ENCODE data around the gene PRR12.

PRR12 gene

GRCh38 chr19:49566302-49566701 is 24.7 kb upstream of the PRR12 start:
- no peak for DNase-seq (ENCODE audit: low spot score)

- peak; percentile 62 for DNase-seq (ENCODE audit: low spot score)
Observed at GRCh38 chr19:49567861-49568441, 23.0 kb upstream of the PRR12 start.

- DNase-seq (ENCODE audit: low spot score), result peak; percentile 88
Observed at GRCh38 chr19:49570138-49570856, 20.7 kb upstream of the PRR12 start.

DNA sequence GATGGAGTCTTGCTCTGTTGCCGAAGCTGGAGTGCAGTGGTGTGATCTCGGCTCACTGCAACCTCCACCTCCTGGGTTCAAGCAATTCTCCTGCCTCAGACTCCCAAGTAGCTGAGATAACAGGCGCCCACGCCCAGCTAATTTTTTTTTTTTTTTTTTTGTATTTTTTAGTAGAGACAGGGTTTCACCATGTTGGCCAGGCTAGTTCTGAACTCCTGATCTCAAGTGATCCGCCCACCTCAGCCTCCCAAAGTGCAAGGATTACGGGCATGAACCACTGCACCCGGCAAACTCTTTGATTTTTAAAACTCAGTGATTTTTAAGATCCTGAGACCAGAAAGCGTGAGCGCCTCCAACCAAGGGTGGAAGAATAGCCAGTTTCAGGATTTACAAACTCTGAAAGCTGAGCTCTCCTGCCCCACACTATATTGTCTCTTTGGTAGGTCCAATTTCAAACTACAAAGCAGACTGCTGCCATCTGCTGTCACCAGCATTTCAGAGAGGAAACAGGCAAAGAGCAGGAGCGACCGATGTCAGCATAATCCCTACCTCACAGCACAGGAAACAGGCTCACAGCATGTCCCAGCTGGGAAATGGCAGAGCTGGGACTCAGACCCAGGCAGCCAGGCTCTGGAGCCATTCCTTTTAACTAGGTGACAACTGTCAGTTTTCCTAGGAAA is 19.8 kb upstream of the PRR12 start:
- no peak for DNase-seq (ENCODE audit: low spot score)

DNA sequence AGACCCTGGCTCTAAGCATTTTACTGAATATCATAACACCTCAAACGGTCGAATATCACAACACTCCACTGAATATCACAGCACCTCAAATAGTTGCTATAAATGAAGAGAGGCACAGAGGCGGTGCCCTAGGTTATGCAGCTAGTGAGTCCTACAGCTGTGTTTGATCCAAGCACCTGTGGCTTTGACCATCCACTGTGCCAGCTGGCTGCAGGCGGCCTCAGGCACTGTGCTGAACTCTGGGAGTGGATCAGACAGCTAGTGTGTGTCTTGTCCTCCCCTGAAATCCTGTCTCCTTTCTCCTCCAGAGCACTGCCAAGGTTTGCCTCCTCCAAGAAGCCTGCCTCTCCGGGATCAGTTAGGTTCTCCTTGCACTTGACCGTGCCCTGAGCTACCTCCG is 18.0 kb upstream of the PRR12 start:
- DNase-seq (ENCODE audit: low spot score), result no peak

DNA sequence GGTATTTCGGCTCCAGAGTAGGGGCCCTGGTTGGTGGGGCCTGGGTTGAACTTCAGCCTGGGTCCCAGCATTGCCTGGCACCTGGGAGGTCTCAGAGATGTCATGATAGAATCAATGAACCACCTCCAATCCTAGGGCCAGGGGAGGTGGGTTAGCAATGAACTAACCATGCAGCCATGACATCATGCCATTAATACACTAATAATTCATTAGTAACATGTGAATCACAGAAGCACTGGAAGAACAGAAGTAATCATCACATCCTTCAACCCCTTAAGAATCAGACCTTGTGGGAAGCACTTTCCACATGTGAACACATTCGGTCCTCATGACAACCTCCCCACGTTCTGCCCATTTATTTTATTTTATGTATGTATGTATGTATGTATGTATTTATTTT is 17.6 kb upstream of the PRR12 start:
- no peak for DNase-seq (ENCODE audit: low spot score)

DNA sequence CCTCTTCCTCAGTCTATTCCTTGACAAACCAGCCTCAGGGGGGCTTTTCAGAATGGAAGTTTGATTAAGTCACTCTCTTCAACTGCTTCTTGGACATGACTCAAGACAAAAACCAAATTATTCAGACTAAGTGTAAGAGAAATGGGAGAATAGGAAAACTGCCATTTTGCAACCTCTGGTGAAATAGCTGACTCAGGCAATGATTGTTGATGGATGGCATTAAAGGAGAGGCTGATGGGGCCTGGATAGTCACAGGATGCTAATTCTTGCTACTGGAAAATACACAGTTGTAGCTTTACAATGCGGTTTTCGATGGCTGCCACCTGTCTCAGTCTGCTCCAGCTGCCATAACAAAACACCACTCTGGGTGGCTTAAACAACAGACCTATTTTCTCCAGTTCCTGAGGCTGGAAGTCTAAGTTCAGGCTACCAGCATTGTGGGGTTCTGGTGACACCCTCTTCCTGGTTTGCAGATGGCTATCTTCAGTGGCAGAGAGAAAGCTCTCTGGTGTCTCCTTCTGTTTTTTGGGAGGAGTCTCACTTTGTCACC is 16.7 kb upstream of the PRR12 start:
- no peak for DNase-seq (ENCODE audit: low spot score)

DNA sequence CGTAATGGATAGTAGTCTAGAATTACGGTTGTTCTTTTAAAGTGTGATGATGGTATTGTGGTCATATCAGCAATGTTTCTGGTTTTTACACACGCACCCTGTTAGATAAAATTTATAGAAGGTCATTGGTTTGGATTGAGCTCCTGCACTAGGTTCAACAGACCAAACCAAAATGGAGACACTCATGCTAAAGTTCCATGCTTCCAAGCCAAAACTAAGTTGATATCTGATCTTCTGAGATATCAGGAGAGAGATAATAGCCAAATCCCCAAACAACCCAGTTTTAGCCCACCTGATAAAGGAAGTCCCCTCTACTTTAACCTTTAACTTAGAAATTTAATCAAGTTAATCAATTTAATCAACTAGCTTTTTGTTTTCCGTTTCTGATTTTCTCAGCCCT is 11.8 kb upstream of the PRR12 start:
- DNase-seq (ENCODE audit: low spot score), result no peak

GRCh38 chr19:49579947-49580263 is 11.1 kb upstream of the PRR12 start:
- peak; percentile 8 for DNase-seq (ENCODE audit: low spot score)

DNA sequence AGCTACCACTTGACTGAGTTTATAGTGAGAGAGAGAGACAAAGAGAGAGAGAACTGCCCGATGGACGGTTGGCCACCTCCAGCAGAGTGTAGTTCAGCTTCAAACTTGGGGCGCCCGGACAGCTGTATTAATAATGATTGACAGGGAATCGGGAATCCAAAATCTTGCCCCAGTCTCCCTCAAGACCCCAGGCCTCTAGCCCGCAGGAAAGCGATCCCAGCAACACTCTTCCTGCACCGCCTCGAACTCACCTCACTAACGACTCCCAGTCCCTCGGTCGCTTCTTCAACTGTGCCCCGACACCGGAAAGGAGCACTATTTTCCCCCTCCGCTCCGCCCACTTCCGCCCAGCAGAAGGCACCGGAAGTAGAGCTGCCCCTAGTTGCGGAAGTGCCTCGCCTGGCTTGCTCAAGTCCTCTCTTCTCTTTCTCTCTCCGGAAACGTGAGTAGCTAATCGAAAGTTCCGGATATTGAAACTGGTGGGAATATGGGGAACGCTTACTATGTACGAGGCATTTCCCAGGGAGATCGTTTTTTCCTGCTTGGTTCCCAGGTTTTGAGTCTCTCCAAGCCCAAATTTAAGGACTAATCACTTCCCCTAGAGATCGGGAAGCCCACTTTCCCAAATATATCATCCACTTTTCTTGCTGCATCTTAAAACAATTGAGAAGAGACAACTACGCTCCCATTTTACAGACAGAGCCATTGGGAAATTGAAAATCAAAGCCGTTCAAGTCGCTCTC is 10.5 kb upstream of the PRR12 start, which contains the start of gene NOSIP:
NOSIP (minus strand) TSS at position 293 of the 743 bp plus-strand sequence. CDS start 19,865 bp downstream, outside the sequence.
- DNase-seq (ENCODE audit: low spot score), result peak; percentile 95

GRCh38 chr19:49581007-49581508 is 9.9 kb upstream of the PRR12 start, which contains the start of gene PRRG2:
TSS of gene PRRG2 (plus strand) at chr19:49581316. CDS start at chr19:49583220, 1,904 bp downstream.
- no peak for DNase-seq (ENCODE audit: low spot score)

DNA sequence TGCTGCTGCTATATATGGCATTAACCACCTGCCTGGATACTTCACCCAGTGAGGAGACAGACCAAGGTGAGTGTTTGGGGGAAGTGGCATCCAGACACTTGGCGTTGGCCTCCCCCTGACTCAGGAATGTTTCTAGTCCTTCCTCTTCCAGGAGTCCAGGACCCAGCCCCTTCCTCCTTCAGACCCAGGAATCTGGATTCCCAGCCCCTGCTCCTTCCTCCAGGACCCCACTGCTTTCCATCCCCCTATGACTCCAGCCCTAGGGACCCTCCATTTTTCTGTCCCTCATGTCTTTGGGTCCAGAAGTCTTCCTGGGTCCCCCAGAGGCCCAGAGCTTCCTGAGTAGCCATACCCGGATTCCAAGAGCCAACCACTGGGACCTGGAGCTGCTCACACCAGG is 7.7 kb upstream of the PRR12 start:
- no peak for DNase-seq (ENCODE audit: low spot score)

DNA sequence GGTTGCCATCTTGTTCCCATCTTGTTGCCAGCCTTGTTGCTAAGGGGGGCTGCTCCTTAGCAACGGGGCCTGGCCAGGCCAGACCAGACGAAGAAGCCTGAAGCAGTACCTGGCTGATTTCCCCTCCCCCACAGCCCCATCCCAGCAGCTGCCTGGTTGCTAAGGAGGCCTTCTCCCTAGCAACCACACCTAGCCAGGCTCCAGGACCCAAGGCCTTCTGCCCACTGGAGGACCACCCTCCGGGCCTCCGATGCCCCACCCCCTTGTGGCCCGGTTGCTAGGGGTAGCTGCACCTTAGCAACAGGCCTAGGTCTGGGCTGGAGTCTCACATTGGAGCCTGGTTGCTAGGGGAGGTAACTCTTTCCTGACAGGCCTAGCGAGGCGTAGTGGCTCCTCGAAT is 6.0 kb upstream of the PRR12 start:
- no peak for DNase-seq (ENCODE audit: low spot score)

DNA sequence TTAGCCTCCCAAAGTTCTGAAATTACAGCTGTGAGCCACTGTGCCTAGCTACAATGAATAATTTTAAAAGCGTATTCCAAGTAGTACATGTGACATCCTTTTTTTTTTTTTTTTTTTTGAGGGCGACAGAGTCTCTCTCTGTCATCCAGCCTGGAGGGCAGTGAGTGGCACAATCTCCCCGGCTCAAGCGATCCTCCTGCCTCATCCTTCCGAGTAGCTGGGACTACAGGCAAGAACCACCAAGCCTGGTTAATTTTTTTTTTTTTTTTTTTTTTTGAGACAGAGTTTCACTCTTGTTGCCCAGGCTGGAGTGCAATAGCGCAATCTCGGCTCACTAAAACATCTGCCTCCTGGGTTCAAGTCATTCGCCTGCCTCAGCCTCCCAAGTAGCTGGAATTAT is 3.8 kb upstream of the PRR12 start:
- no peak for DNase-seq (ENCODE audit: low spot score)

DNA sequence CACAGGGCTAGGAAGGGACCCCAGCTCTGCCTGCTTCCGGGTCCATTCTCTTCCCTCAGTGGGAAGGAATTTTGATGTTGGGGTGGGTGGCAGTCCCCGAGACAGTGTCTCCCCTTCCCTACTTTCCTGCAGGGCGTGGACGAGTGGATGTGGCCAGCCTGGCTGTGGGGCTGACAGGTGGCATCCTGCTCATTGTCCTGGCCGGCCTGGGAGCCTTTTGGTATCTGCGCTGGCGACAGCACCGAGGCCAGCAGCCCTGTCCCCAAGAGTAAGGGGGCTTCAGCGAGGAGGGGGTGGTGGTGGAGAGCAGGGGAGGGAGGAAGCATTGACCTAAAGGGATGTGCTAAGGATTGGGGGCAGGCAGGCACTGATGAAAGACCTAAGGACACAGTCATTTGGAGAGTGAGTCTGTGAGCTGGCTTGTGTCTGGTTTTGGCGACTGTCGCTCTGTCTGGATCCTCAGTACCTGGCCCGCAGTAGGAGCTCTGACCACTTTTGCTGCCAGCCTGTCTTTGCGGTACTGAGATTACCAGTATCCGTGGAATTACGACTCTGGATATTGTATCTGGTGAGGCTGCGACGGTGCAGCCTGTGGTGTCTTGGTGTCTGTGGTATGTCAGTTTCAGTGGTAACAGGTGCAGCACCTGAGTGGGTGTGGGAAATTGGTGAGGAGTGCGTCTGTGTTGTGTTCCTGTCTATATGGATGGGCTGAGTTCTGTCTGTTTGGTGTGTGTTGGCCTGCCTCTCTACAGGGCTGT is 2.4 kb upstream of the PRR12 start:
- no peak for DNase-seq (ENCODE audit: low spot score)

GRCh38 chr19:49589502-49589905 is 1.5 kb upstream of the PRR12 start:
- no peak for DNase-seq (ENCODE audit: low spot score)

GRCh38 chr19:49590071-49590970 is 661 bp upstream of the PRR12 start:
- peak; percentile 96 for DNase-seq (ENCODE audit: low spot score)

DNA sequence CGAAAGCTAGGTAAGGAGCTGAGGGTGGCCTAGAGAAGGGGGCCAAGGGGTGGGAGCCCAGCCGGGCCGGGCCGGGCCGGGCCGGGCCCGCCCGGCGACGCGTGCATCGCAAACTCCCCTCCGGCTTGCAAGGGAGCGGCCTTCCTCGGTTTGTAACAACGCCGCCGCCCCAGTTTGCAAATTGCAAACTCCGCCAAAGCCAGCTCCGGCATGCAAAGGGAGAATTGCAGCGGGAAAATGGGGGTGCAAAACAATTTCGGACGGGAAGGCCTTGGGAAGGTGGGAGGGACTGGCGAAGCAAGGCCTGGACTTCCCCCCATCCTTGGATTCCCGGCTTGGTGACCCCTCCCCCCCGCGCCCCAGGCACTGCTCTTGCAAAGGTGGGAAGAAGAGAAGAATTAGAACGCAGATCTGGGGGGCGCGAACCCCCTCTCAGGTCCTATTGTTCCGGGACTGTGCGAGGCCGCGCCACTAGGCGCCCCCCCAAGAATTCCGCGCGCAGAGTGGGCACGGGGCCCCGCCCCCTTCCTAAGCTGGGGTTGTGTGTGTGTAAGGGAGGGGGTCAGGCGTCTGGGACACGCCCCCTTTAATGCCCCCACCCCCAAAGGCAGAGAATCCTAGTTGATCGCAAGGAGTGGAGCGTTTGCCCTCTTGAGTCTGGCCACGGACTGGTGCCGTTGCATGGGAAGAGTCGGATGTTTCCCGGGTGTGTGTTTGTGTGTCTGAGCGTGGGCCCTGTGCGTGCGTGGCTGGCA is 926 bp downstream of the PRR12 start:
- peak; percentile 47 for DNase-seq (ENCODE audit: low spot score)

DNA sequence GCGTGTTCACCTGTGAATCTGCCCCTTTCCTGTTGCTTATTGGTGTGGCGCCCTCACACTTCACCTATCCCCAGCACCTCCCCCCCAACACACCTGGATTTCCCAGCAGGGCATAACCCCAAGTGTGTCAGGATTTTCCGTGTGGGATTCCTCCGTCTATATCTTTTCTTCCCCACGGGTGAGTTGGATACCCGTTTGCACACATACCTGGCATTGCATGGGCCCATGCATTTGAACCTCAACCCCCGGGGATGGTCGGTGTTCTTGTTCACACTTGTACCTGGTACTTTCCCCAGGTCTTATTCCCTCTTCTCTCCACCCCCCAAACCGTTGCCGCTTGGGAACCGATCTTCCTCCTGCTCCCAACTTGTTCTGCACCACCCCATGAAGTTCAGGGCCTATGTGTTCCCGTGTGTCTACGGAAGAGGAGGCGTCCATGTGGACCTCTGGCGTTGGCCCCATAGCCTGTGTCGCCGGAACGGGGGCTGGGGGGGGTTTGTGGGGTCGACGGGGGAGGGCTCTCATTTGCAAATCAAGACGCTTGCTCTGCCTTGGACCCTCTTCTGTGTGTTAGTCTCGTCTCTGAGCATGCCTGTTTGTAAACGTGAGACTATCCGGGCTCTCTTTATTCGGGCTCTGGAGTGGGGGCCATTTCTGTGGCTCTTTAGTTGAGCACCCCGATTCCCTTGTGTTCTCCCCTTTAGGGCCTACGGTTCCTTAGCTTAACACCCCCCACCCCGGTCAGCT is 1.7 kb downstream of the PRR12 start:
- DNase-seq (ENCODE audit: low spot score), result no peak
